Neural cell (in vitro differentiated cells): ENCODE data around the gene PLEKHO2. TPM values are rescaled to one million over a fixed set of nuclear protein-coding genes. Genes with fewer than 3 reads are reported as not detected.

ENCODE experiments used
- H2AFZ ChIP-seq: fragments of 200-600, 300-800 bp; sonication (generic), shearing (Covaris generic); 2 replicates; pipeline ENCODE4 v1.6.0; 2014; ENCODE audit warnings: low read depth, mild to moderate bottlenecking, antibody characterized with exemption, low read length, moderate library complexity
- H3F3A ChIP-seq: fragments of 200-600 bp; shearing (Covaris generic); 2 replicates; pipeline ENCODE4 v1.6.1; 2016; ENCODE audit warnings: mild to moderate bottlenecking, moderate library complexity, mixed read lengths, antibody characterized with exemption, low read length; ENCODE audit not compliant: insufficient read depth, poor library complexity, severe bottlenecking
- H3K27ac ChIP-seq: fragments of 200-600, 300-800 bp; sonication (generic), shearing (Covaris generic); 2 replicates; pipeline ENCODE4 v1.5.1; 2014; ENCODE audit warnings: mild to moderate bottlenecking, low read length, moderate library complexity
- H3K27me3 ChIP-seq: fragments of 300-800, 200-600 bp; sonication (generic), shearing (Covaris generic); 2 replicates; pipeline ENCODE4 v1.6.0; 2014; ENCODE audit warnings: mild to moderate bottlenecking, low read depth, low read length, moderate library complexity; ENCODE audit not compliant: insufficient read depth
- H3K36me3 ChIP-seq: fragments of 300-800, 200-600 bp; sonication (generic), shearing (Covaris generic); 2 replicates; pipeline ENCODE4 v1.5.1; 2014; ENCODE audit warnings: mild to moderate bottlenecking, antibody characterized with exemption, low read length, moderate library complexity; ENCODE audit not compliant: insufficient read depth
- H3K4me2 ChIP-seq: fragments of 300-800, 200-600 bp; sonication (generic), shearing (Covaris generic); 2 replicates; pipeline ENCODE4 v1.6.0; 2014; ENCODE audit warnings: mild to moderate bottlenecking, low read length
- H3K4me3 ChIP-seq: fragments of 300-800, 200-600 bp; sonication (generic), shearing (Covaris generic); 2 replicates; pipeline ENCODE4 v1.5.1; 2014; ENCODE audit warnings: mild to moderate bottlenecking, low read length, moderate library complexity
- H3K79me2 ChIP-seq: fragments of 200-600 bp; shearing (Covaris generic); replicated peaks from 2 replicates; pipeline ENCODE4 v1.6.0; 2014; ENCODE audit warnings: mild to moderate bottlenecking, low read length, moderate library complexity; ENCODE audit not compliant: insufficient read depth
- H3K9ac ChIP-seq: fragments of 300-800, 200-600 bp; sonication (generic), shearing (Covaris generic); 2 replicates; pipeline ENCODE4 v1.6.1; 2016; ENCODE audit warnings: mild to moderate bottlenecking, low read length, mixed read lengths
- H3K9me2 ChIP-seq: fragments of 200-600 bp; shearing (Covaris generic); 2 replicates; pipeline ENCODE4 v1.6.1; 2016; ENCODE audit warnings: mild to moderate bottlenecking, low read length, mixed read lengths; ENCODE audit not compliant: insufficient read depth
- H3K9me3 ChIP-seq: fragments of 200-600, 300-800 bp; sonication (generic), shearing (Covaris generic); 2 replicates; pipeline ENCODE4 v1.6.1; 2016; ENCODE audit warnings: mild to moderate bottlenecking, mixed run types, low read length, moderate library complexity, mixed read lengths
- H4K20me1 ChIP-seq: fragments of 200-600 bp; shearing (Covaris generic); 2 replicates; pipeline ENCODE4 v1.6.1; 2016; ENCODE audit warnings: mild to moderate bottlenecking, mixed run types; ENCODE audit not compliant: insufficient read depth
- EP300 ChIP-seq: fragments of 450-650 bp; conservative IDR thresholded peaks from 2 replicates; pipeline ENCODE4 v1.6.1; 2014; ENCODE audit warnings: antibody characterized with exemption, mild to moderate bottlenecking, moderate library complexity; ENCODE audit not compliant: poor library complexity, severe bottlenecking
- EZH2 ChIP-seq: fragments of 200-600, 300-800 bp; shearing (Covaris generic), sonication (generic); IDR thresholded peaks from 2 replicates; pipeline ENCODE4 v1.6.1; 2014; ENCODE audit warnings: antibody characterized with exemption, low read length, borderline replicate concordance, mild to moderate bottlenecking; ENCODE audit not compliant: insufficient read depth, poor library complexity, severe bottlenecking
- MXI1 ChIP-seq: fragments of 450-650 bp; conservative IDR thresholded peaks from 2 replicates; pipeline ENCODE4 v1.6.1; 2014; ENCODE audit warnings: antibody characterized with exemption, mild to moderate bottlenecking; ENCODE audit not compliant: poor library complexity, severe bottlenecking
- POLR2AphosphoS5 ChIP-seq: IDR thresholded peaks from 2 replicates; pipeline ENCODE4 v1.6.1; 2012
- RAD21 ChIP-seq: fragments of 450-650 bp; conservative IDR thresholded peaks from 2 replicates; pipeline ENCODE4 v1.6.1; 2014; ENCODE audit warnings: antibody characterized with exemption, mild to moderate bottlenecking, moderate library complexity
- REST ChIP-seq: IDR thresholded peaks from 2 replicates; pipeline ENCODE4 v1.6.1; 2012; ENCODE audit warnings: borderline replicate concordance
- SMC3 ChIP-seq: fragments of 450-650 bp; conservative IDR thresholded peaks from 2 replicates; pipeline ENCODE4 v1.6.1; 2014; ENCODE audit warnings: antibody characterized with exemption, mild to moderate bottlenecking, moderate library complexity; ENCODE audit not compliant: poor library complexity
- TAF1 ChIP-seq: IDR thresholded peaks from 2 replicates; pipeline ENCODE4 v1.6.1; 2012; ENCODE audit warnings: low read depth
- polyA plus RNA-seq: library from polyadenylated mRNA; depleted of rRNA; stranded (reverse); fragments of >200 nt; gene quantifications from 2 replicates; pipeline ENCODE4 v1.2.3, GENCODE V29; 2014
- TF ChIP-seq, protein P1 (sequence below): fragments of 450-650 bp; IDR thresholded peaks from 2 replicates; pipeline ENCODE4 v1.5.1; 2014; ENCODE audit warnings: antibody characterized with exemption, mild to moderate bottlenecking, moderate library complexity; ENCODE audit not compliant: poor library complexity, severe bottlenecking

PLEKHO2 gene
- polyA plus RNA-seq, 1 donor from 2014 or later = 1.3 TPM

GRCh38 chr15:64878705-64879104, 37.0 kb downstream of the PLEKHO2 start:
- Histone ChIP-seq H3K9me2 (no peaks in the 10 kb centered on the region), H3F3A (no peaks in the 10 kb centered on the region), H3K9me3 (no peaks in the 10 kb centered on the region), H3K36me3 (no peaks in the 10 kb centered on the region), H3K27me3 (no peaks in the 10 kb centered on the region), H3K4me3 (no peak overlapping the region), H4K20me1 (no peaks in the 10 kb centered on the region), H3K9ac (no peak overlapping the region), H2AFZ (no peak overlapping the region), H3K4me2 (no peak overlapping the region), H3K27ac (no peak overlapping the region), H3K79me2 (no peaks in the 10 kb centered on the region)
- TF ChIP-seq TAF1 (no peak), EP300 (no peak), REST (no peak), SMC3 (no peak), EZH2 (no peak), POLR2AphosphoS5 (no peak), RAD21 (no peak), MXI1 (no peak)
- TF ChIP-seq, protein P1, sequence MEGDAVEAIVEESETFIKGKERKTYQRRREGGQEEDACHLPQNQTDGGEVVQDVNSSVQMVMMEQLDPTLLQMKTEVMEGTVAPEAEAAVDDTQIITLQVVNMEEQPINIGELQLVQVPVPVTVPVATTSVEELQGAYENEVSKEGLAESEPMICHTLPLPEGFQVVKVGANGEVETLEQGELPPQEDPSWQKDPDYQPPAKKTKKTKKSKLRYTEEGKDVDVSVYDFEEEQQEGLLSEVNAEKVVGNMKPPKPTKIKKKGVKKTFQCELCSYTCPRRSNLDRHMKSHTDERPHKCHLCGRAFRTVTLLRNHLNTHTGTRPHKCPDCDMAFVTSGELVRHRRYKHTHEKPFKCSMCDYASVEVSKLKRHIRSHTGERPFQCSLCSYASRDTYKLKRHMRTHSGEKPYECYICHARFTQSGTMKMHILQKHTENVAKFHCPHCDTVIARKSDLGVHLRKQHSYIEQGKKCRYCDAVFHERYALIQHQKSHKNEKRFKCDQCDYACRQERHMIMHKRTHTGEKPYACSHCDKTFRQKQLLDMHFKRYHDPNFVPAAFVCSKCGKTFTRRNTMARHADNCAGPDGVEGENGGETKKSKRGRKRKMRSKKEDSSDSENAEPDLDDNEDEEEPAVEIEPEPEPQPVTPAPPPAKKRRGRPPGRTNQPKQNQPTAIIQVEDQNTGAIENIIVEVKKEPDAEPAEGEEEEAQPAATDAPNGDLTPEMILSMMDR = no peak

GRCh38 chr15:64883100-64883581, 41.4 kb downstream of the PLEKHO2 start:
- Histone ChIP-seq H3K27ac (no peak overlapping the region), H4K20me1 (no peaks in the 10 kb centered on the region), H3K27me3 (no peaks in the 10 kb centered on the region), H3K9me2 (no peaks in the 10 kb centered on the region), H3K9me3 (no peaks in the 10 kb centered on the region), H3K36me3 (no peaks in the 10 kb centered on the region), H2AFZ (no peak overlapping the region), H3F3A (no peaks in the 10 kb centered on the region), H3K79me2 (no peaks in the 10 kb centered on the region), H3K4me2 (no peak overlapping the region), H3K4me3 (no peak overlapping the region), H3K9ac (no peak overlapping the region)
- TF ChIP-seq EP300 = no peak
- no peak for TF ChIP-seq RAD21
- TF ChIP-seq SMC3 = no peak
